DMS53 treated with DMSO at 0.1 percent for 48 hours (cell line): Measurements from ENCODE around the gene CACNA1C.
"Not testable (repeated sequence)": the region's sequence is repeated elsewhere in the genome, so short reads cannot be mapped to it uniquely, and the experiment has no call there.

Experiments
- DNase-seq: peaks from one replicate; lab custom pipeline; 2025; ENCODE audit not compliant: unreplicated experiment; lab: John Stamatoyannopoulos, UW

CACNA1C gene

DNA sequence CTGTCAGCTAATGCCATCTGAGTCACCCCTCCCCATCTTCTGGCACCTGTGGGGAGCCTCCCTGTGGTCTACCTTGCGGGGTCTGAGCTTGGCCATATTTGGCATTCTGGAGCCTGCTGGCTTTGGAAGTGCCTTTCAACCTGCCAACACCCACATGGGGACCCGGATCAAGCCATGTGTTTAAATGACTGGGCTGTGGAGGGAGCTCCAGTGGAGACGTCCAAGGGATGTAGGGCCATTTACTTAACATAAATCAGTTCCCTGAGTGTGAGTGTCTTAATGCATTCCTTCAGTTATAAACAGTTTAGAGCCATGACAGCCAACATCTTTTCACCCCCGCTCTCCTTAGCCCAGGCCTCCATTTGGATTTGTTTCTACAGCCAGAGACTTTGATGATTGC is 22.0 kb downstream of the CACNA1C start:
- no peak for DNase-seq

DNA sequence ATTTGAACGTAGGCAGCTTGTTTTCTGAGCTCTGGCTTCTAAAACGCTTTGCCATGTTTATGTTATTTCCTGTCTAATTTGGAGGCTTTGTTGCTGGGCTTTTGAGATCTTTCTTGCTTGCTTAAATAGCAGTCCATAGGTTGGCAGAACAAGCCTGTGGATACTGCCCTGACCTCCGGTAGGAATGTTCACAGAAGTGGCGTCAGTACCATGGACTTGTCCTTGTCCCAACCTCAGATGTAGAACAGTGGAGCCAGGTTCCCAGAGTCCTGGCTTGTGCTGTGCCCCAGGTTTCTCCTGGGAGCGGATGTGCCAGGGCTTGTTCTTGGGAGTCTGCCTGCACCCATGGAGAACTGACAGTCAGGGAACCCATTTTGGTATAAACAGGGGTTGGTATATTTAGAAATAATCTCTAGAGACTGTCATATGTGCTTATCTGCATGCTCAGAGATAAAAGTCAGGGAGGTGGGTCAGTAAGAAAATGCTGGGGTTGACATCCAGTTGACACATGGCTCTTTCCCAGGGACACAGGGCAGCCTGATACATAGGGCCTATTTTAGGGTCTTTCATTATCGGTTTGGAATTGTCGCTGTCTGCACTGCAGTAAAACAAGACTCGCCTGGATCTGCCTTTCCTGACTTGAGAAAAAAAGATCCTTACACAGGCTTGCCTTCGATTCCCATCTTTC is 22.9 kb downstream of the CACNA1C start:
- DNase-seq = no peak

DNA sequence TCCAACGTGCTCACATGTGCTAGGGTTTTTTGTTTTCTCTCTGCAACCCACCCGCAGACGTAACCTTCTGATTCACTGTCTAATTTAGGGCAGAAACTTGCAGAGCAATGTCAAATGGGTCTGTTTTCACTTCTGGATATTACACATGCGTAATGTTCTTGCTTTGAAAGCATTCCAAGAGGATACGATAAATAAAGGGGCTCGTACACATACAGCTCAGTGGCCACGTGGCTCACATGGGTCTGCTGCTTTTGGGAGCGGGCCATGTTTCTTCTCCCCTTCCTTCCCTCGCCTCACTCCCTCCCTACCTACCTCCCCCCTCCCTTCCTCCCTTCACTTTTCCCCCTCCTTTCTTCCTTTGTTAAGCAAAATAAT is 23.4 kb downstream of the CACNA1C start:
- no peak for DNase-seq

DNA sequence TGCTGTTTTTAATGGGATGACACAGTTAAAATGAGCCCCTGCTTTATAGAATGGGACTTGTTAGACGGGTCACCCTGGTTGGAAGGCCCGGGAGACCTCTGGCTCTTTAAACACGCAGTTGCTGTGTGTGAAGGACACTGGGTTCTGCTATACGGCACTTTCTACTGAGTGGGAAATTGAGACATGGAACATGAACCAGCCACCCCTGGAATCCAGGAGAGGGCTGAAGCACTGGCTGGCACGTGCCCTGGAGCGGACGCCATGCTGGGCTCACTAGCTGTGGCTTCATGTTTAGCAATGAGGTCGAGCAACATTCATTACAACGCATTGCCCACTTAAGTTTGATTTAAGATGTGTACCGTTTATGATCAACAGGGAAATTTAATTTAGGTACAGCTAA is 23.9 kb downstream of the CACNA1C start:
- no peak for DNase-seq

DNA sequence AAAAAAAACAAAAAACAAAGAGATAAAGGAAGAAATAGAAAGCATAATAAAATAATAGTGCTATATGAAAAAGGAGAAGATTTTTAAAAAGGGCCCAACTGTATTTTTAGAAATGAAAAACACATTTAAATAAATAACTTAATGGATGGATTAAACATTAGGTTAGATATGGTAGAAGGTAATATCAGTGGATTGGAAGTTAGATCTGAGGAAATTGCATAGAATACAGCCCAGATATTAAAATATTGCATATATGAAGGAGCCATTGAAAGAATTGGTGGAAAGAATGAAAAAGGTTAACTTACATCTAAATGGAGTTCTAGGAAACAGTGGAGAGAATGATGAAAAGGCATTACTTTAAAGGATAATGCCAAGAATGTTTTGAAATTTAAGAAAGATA is 27.8 kb downstream of the CACNA1C start:
- no peak for DNase-seq

DNA sequence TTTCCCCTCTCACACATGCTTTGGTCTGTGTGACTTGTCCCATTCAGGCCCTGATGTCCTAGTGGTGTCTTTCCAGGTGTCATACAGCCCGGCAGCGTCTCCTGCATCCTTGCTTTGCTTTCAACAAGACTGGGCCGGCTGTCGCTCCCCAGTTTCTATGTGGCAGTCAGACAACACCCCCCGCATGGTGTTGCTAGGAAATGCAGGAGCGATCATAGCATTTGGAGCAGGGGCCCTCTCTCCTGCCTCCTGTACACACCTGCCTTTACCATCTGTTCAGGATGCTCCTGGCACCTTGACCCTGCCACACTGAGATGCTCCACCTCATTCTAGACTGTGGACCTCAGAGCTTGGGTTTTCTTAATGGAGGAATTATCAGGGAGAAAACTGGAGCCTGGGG is 29.5 kb downstream of the CACNA1C start:
- no peak for DNase-seq

DNA sequence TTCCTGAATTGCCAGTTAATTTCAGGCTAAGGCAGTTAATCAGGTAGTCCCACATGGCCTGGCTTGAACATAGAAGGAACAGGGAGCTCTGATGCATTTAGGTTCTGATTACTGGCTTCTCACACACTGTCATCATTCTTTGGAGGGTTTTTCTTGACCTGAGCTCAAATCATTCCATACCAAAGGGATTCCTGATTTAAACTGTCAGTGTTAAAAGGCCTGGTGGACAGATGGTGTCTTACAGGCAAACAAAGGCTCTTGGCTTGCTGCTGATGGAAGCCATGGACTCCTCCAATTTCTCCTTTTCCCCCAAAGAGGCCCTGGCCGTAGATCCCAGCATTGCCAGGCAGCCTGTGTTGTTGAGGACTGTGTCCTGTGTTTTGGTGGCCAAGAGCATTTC is 30.2 kb downstream of the CACNA1C start:
- no peak for DNase-seq

DNA sequence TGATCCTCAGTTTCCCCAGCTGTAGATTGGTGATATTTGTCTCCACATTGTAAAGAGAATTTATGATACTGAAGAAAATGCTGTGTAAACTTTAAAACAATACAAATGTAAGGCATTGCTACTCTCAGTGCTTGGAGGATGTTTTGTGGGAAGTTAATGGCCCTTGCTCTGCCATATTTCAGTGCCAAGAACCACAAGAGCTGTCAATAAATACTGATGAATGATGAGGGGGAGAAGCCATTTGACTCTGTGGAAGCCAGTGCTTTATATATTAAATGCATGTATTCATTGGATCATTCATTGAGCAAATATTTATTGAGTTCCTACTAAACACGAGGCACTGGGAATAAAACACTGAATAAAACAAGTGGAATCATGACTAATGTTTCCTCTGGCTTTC is 30.8 kb downstream of the CACNA1C start:
- DNase-seq = no peak

DNA sequence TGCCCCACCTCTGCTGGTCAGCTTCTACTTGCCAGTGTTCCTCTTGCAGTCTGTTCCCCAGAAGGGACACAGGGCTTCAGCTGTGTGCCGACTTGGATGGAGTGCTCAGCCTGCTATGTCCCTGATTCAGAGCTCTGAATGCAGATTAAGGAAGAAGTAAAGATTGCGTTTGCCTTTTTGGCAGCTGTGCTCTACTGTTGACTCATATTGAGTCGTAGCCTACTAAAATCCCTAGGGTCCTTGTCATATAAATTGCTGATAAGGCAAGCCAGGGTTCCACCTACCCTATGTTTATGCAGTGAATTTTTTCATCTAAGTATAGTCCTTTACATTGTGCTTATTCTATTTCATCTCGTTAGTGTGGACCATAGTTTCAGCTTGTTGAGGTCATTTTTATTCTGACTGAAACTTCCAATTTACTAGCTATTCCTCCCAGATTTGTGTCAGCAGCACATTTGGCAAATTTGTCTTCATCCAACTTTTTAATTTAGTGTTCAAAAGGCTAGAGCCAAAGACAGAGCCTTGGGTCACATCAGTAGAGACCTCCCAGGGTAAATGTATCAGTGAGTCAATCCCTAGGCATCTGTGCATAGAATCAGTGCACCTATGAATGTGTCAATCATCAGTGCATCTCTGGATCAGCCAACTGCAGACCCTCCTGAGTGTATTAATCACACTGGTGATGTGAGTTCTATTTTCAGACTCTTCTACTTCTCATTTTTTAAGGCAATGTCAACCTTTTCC is 31.9 kb downstream of the CACNA1C start:
- DNase-seq = no peak

DNA sequence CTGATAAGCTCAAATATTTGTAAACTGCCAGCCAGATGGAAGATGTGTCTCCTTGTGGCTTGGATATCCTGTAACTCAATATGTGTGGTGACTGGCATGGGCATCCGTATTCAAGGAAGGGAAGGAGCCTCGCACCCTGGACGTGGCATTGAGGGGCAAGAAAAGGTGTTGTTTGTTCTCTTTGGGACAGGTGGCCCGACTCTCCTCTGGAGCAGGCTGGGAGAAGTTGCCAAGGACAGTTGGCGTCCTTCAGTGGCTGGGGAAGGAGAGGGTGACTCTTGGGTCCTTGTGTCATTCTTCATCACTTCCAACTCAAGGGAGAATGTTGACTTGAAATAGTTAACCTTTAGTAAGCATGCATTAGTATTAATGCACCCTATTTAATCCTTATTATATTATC is 39.6 kb downstream of the CACNA1C start:
- no peak for DNase-seq

DNA sequence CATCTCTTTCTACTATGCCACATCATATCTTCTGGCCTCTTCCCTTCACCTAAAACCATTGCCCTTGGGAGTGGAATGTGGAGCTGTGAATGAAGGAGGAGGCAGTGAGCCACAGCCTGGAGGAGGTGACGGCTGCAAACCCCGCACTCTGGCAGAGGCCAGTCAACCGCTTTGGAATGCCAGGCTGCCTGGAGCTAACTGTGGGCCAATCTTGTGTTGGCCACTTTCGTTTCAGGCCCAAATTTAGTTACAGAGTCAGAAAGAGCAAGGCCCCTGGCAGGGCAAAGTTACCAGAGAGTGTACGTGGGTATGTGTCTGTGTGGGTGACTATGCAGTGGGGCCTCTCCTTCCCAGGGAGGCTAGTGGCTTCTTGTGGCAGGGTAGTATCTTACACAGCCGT is 40.1 kb downstream of the CACNA1C start:
- DNase-seq = no peak

DNA sequence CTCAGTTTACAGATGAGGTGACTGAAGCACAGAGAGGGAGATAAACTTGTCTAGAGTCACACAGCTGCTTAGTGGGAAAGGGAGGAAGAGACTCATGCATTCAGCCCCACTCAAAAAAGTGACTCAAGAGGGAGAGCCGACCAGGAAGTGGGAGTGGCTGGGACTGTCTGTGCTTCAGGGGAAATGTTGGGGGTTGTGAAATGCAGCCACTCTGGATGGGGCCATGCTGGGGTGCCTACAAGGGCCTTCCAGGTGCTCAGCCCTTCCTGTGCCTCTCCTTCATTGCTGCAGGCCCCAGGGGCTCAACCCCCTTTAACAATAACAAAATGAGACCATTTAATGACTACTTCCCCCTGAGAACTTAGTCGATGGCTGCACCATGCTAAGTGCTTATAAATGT is 41.8 kb downstream of the CACNA1C start:
- no peak for DNase-seq

DNA sequence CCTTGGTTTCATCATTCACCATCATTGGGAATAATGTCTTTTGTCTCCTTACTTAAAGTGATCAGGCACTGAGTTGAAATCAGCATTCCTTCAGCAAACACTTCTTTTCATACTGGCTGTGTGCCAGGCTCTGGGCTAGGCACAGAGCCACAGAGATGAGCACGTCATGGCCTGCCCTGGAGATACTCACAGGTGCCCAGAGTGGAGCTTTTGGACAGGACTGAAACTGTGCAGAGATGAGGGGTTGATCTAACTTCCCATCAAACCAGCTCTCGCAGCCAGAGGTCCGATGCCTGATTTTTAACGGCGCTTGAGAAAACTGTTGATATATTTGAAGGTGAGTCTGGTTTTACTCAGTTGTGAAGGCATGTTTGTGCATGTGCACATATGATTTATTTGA is 43.1 kb downstream of the CACNA1C start:
- DNase-seq = no peak

DNA sequence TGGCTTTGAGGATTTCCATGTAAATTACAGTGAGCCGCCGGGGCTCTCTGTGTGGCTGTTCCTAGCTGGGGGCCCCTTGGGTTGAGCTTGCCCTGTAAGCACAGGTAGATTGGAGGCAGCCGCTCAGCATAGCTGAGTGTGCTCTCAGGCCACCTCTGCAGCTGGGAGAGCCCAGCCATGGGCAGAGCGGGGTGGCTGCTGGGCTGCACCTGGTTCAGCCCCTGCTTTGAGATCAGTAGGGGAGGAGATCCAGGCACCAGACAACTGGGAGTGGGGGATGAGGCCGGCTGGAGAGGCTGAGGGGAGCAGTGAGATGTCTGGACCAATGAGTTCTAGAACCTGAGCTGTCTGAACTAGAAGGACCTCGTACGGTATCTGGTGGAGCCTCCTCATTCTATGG is 44.8 kb downstream of the CACNA1C start:
- no peak for DNase-seq

DNA sequence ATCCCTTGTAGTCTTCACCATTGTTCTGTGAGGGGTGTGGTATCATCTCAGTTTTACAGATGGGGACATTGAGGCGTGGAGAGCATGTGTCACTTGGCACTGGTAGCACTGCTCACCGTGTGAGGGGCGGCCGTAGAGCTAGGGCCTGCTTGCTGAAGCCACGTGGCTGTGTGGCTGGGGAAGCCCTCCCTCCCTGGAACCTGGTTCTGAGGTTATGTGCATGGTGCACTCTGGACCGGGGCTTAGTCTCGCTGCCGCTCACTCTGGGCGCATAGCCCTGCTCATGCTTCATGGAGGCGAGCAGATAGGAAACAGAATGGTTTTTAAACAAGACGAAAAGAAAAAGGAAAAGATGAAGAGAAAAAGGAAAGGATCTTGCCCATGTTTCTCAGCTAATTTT is 46.1 kb downstream of the CACNA1C start:
- DNase-seq = no peak

DNA sequence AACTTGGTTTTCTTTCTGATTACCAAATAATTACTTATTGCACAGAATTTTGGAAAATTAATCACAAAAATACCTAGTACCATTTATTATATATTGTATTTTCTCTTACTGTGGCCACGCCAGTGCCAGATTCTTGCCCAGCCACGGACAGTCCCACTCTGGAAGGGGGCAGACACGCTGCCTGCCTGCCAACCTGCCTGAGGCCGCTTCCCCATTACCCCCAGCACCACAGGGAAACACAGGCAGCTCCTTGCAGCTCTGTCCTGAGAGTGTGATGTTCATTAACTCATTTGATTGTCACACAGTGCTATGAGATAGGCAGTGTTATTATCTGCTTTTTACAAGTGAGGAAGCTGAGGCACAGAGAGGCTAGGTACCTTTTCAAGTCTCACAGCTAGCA is 46.8 kb downstream of the CACNA1C start:
- DNase-seq = no peak

DNA sequence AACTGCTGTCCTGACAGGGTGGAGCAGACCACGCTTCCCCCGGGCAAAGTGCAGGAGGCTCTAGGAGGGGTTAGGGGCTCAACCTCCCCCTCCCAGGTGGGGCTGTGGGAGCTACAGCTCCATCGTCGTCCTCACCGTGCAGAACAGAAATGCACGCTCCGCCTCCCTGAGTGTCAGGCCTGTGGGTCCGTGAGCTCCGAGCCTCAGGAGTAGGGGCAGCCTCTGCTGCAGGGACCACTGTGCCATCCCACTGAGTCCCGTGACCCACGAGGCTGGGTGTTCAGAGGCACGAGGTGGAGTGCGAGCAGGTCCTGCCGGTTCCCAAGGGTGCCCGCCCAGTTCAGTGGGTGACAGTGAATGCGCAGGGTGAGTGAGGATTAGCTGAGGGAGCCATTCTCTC is 48.6 kb downstream of the CACNA1C start:
- DNase-seq = no peak

DNA sequence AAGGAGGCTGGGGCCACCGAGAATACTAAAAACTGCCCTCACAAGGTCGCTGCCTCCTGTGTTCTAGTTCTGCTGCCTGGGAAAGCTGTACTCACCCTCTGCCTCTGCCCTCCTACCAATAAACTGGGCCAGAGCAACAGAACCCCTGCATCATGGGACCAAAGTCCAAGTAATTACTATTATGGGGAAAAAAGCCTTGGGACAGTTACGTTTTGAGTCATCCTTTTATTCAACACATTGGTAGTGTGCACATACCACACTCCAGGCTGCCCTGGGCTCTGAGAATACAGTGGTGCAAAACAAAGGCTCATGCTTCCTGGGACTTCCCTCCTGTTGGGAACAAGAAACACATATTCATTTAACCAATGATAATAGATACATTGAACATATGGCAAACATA is 49.0 kb downstream of the CACNA1C start:
- no peak for DNase-seq

DNA sequence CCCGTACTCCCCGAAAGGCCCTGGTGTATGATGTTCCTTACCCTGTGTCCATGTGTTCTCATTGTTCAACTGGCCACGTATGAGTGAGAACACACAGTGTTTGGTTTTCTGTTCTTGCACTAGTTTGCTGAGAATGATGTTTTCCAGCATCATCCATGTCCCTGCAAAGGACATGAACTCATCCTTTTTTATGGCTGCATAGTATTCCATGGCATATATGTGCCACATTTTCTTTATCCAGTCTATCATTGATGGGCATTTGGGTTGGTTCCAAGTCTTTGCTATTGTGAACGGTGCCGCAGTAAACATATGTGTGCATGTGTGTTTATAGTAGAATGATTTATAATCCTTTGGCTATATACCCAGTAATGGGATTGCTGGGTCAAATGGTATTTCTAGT is 49.9 kb downstream of the CACNA1C start:
- not testable (repeated sequence) for DNase-seq

DNA sequence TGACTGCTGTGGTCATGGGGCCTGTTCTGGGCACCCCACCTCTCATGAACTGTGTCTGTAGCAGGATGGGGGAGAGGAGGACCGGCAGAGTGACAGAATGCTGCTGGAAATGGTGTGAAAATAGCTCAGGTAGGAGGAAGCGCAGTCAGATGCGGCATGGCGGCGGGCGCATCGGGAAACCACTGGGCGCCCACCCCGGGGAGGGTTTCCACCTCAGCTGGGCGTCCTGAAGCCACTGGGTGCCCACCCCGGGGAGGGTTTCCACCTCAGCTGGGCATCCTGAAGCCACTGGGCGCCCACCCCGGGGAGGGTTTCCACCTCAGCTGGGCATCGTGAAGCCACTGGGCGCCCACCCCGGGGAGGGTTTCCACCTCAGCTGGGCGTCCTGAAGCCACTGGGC is 52.6 kb downstream of the CACNA1C start:
- DNase-seq = not testable (repeated sequence)

DNA sequence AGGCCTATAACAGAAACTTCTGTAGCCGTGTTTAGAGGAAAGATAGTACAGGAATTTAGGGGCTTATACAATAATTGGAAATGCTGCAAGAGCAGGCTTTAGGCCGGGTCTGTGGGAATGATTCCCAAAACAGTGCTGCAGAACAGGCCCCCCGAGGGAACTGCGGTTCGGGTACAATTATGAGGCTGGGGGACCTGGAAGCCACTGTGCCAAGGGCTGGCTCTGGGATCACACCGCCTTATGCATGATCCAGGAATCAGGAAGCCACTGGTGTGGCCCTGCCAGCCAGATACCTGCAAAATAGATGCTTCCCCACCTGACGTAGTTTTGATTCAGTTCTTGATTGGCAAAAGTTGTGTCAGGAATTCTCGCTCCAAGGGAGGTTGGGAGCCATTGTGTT is 55.4 kb downstream of the CACNA1C start:
- no peak for DNase-seq

DNA sequence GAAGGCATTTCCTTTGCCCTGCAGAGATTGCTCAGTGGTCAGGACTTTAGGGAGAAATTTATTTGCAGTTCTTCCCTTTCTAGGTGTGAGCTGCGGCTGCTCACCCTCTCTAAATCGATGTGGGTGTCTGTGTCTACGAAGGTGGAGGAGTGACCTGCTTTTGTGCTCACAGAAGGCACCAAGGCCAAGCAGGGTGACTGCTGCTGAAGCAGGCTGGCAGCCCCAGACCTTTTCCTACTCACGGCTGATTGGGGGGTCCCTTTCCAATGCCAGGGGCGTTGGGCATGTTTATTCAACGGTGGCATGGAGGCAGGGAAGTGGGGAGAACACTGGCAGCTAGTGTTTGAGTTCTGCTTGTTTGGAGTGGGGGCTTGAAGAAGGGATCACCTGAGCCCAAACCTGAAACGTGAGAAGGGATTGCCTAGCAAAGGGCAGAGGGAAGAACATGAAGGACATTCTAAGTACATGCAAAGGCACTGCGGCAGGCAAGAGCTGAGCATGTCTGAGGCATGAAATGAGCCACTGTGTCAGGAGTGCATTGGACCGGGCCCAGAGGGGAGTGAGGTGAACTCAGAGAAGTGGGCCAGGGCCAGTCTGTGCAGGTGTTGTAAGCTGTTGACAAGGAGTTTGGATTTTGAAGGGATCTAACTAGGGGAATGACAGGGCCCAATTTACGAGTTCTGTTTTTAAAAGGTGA is 56.3 kb downstream of the CACNA1C start:
- DNase-seq = no peak
